GM23248 (cell line): Measurements from ENCODE around the gene ZNF407. TPM values are rescaled to one million over a fixed set of nuclear protein-coding genes. Genes with fewer than 3 reads are reported as not detected.

Experiments
- DNase-seq: peaks from one replicate; pipeline ENCODE4 v3.0.0-alpha.2; 2015
- H2AFZ ChIP-seq: fragments of 200-600 bp; sonication (generic); 2 replicates; pipeline ENCODE4 v1.6.1; 2016; ENCODE audit warnings: antibody characterized with exemption
- H3F3A ChIP-seq: fragments of 200-600 bp; sonication (generic); 2 replicates; pipeline ENCODE4 v1.6.1; 2016; ENCODE audit warnings: mild to moderate bottlenecking, antibody characterized with exemption, mixed run types; ENCODE audit not compliant: insufficient read depth
- H3K27ac ChIP-seq: fragments of 200-600 bp; sonication (generic); 2 replicates; pipeline ENCODE4 v1.5.1; 2016; ENCODE audit warnings: mild to moderate bottlenecking
- H3K27me3 ChIP-seq: fragments of 200-600 bp; sonication (generic); replicated peaks from 2 replicates; pipeline ENCODE4 v1.6.1; 2016; ENCODE audit warnings: mild to moderate bottlenecking; ENCODE audit not compliant: insufficient read depth
- H3K36me3 ChIP-seq: fragments of 200-600 bp; sonication (generic); 2 replicates; pipeline ENCODE4 v1.6.1; 2016; ENCODE audit warnings: low read depth, mild to moderate bottlenecking
- H3K4me1 ChIP-seq: fragments of 200-600 bp; sonication (generic); 2 replicates; pipeline ENCODE4 v1.6.1; 2016; ENCODE audit warnings: mild to moderate bottlenecking; ENCODE audit not compliant: insufficient read depth
- H3K4me2 ChIP-seq: fragments of 200-600 bp; sonication (generic); one replicate; pipeline ENCODE4 v1.6.1; 2016; ENCODE audit warnings: mild to moderate bottlenecking; ENCODE audit not compliant: unreplicated experiment
- H3K4me3 ChIP-seq: fragments of 200-600 bp; sonication (generic); 2 replicates; pipeline ENCODE4 v1.5.1; 2016; ENCODE audit warnings: mild to moderate bottlenecking
- H3K79me2 ChIP-seq: fragments of 200-600 bp; sonication (generic); 2 replicates; pipeline ENCODE4 v1.6.1; 2016; ENCODE audit warnings: mild to moderate bottlenecking; ENCODE audit not compliant: insufficient read depth
- H3K9ac ChIP-seq: fragments of 200-600 bp; sonication (generic); 2 replicates; pipeline ENCODE4 v1.6.1; 2016; ENCODE audit warnings: mild to moderate bottlenecking
- H3K9me2 ChIP-seq: fragments of 200-600 bp; sonication (generic); 2 replicates; pipeline ENCODE4 v1.6.1; 2016; ENCODE audit warnings: mixed run types, mild to moderate bottlenecking, moderate library complexity; ENCODE audit not compliant: insufficient read depth
- H3K9me3 ChIP-seq: fragments of 200-600 bp; sonication (generic); one replicate; pipeline ENCODE4 v1.6.1; 2017; ENCODE audit warnings: low read depth
- H4K20me1 ChIP-seq: fragments of 200-600 bp; sonication (generic); 2 replicates; pipeline ENCODE4 v1.6.0; 2016; ENCODE audit not compliant: insufficient read depth
- EZH2 ChIP-seq: fragments of 200-600 bp; sonication (generic); IDR thresholded peaks from 2 replicates; pipeline ENCODE4 v1.6.1; 2018; ENCODE audit warnings: antibody characterized with exemption, mild to moderate bottlenecking; ENCODE audit not compliant: insufficient read depth, poor library complexity, severe bottlenecking
- EZH2phosphoT487 ChIP-seq: fragments of 200-600 bp; sonication (generic); IDR thresholded peaks from 2 replicates; pipeline ENCODE4 v1.6.1; 2018; ENCODE audit warnings: antibody characterized with exemption, moderate library complexity, mild to moderate bottlenecking, low read depth; ENCODE audit not compliant: insufficient read depth
- WGBS, 2 experiments: methylation state at CpG; one replicate each; pipeline ENCODE4 v1.1.6; 2015 to 2017; ENCODE audit warnings: low lambda C conversion rate in 2 of 2, low coverage in 1 of 2; ENCODE audit errors: missing lambda C conversion rate in 2 of 2; 5-methylcytosine and 5-hydroxymethylcytosine counted together
- in situ Hi-C: fragments of 300-500 bp; cut with MboI; formaldehyde crosslinking; loops from 2 replicates; pipeline ENCODE4 v1.15.0; 2020
- polyA plus RNA-seq: library from polyadenylated mRNA; unstranded; fragments of >200 nt; fragmentation: Nextera tagmentation; extraction: Ambion mirVana; gene quantifications from 2 replicates; pipeline ENCODE4 v1.2.1, GENCODE V29; 2016
- total RNA-seq: library from RNA; depleted of rRNA; stranded (reverse); fragments of >200 nt; shearing (Covaris generic); gene quantifications from 2 replicates; pipeline ENCODE4 v1.2.3, GENCODE V29; 2014

The ZNF407 gene
- total and polyA plus RNA-seq, 2 experiments from 2014 or later: 2.6 to 6.3 TPM

- Histone ChIP-seq H3K9me3 (no peaks in the 10 kb centered on the region), H3K4me2 (no peak overlapping the region), H3K4me1 (no peaks in the 10 kb centered on the region), H3K36me3 (no peaks in the 10 kb centered on the region), H3K27ac (no peak overlapping the region), H3K4me3 (no peak overlapping the region), H4K20me1 (no peaks in the 10 kb centered on the region), H3K9me2 (no peaks in the 10 kb centered on the region), H3K79me2 (no peaks in the 10 kb centered on the region), H3K9ac (no peak overlapping the region), H2AFZ (no peak overlapping the region), H3F3A (no peaks in the 10 kb centered on the region), H3K27me3 (no peaks in the 10 kb centered on the region)
- no peak for DNase-seq
- WGBS, 2 experiments: 84 to 85% methylated on average over 12 of the region's 12 CpGs
- no peak for TF ChIP-seq EZH2phosphoT487
- TF ChIP-seq EZH2: no peak
- in situ Hi-C loops: no loop called here
Measured at GRCh38 chr18:75047240-75047961, 449.7 kb downstream of the ZNF407 start.

GRCh38 chr18:75048776-75049454, 451.2 kb downstream of the ZNF407 start:
- Histone ChIP-seq H4K20me1 (no peaks in the 10 kb centered on the region), H3K4me1 (no peaks in the 10 kb centered on the region), H2AFZ (no peak overlapping the region), H3K27me3 (no peaks in the 10 kb centered on the region), H3K27ac (no peak overlapping the region), H3K9me3 (no peaks in the 10 kb centered on the region), H3K9me2 (no peaks in the 10 kb centered on the region), H3K4me3 (no peak overlapping the region), H3F3A (no peaks in the 10 kb centered on the region), H3K36me3 (no peaks in the 10 kb centered on the region), H3K4me2 (no peak overlapping the region), H3K9ac (no peak overlapping the region), H3K79me2 (no peaks in the 10 kb centered on the region)
- no peak for DNase-seq
- WGBS, 2 experiments: 90 to 91% methylated on average over 10 of the region's 10 CpGs
- no peak for TF ChIP-seq EZH2phosphoT487
- TF ChIP-seq EZH2: no peak
- in situ Hi-C loops: no loop called here

DNA sequence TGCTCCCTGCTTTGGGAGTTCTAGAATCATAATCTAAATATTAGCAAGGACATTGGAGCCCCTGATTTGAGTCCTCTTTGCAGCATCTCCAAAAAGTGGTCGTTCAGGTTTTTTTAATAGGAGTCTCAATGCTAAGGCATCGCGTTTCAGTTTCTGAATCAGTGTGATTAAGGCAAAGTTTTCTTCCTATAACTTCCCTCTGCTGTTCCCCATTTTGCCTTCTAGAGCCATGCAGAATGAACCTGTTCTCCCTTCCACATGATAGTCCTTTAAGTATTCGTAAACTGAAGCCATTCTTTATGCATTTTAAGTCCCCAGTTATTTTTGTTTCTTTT, 451.8 kb downstream of the ZNF407 start:
- Histone ChIP-seq H3K4me1 (no peaks in the 10 kb centered on the region), H3K4me2 (no peak overlapping the region), H3K36me3 (no peaks in the 10 kb centered on the region), H3K9me2 (no peaks in the 10 kb centered on the region), H3K27me3 (no peaks in the 10 kb centered on the region), H3K9ac (no peak overlapping the region), H3K27ac (no peak overlapping the region), H3K79me2 (no peaks in the 10 kb centered on the region), H3K9me3 (no peaks in the 10 kb centered on the region), H3F3A (no peaks in the 10 kb centered on the region), H3K4me3 (no peak overlapping the region), H4K20me1 (no peaks in the 10 kb centered on the region), H2AFZ (no peak overlapping the region)
- no peak for DNase-seq
- TF ChIP-seq EZH2phosphoT487: no peak
- TF ChIP-seq EZH2: no peak
- WGBS, 2 experiments: 85 to 88% methylated on average over 4 of the region's 4 CpGs
- in situ Hi-C loops: no loop called here

DNA sequence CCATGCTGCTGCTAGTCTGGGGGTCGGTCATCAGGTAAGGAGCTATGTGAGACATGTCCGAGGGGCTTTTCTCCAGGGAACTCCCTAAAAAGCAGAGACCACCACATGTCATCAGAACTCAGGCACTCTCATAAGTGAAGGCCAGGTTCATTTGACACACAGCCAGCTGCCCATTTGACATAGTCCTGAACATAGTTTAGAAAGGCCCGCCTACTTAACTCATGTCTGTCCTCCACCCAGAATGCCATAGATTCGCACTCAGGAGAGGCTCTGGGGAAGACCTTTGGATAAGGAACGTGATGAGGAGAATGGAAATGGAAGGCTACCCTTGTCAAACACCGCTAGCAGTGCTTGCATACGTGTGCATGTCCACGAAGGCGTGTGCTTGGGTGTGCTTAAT, 454.1 kb downstream of the ZNF407 start:
- Histone ChIP-seq H3K36me3 (no peaks in the 10 kb centered on the region), H3K27ac (no peak overlapping the region), H3K9me3 (no peaks in the 10 kb centered on the region), H3K4me1 (no peaks in the 10 kb centered on the region), H2AFZ (no peak overlapping the region), H3K9me2 (no peaks in the 10 kb centered on the region), H3K4me3 (no peak overlapping the region), H3K27me3 (no peaks in the 10 kb centered on the region), H3K79me2 (no peaks in the 10 kb centered on the region), H3K9ac (no peak overlapping the region), H3F3A (no peaks in the 10 kb centered on the region), H4K20me1 (no peaks in the 10 kb centered on the region), H3K4me2 (no peak overlapping the region)
- no peak for DNase-seq
- in situ Hi-C loops: no loop called here
- TF ChIP-seq EZH2phosphoT487: no peak
- no peak for TF ChIP-seq EZH2
- WGBS, 2 experiments: 99% methylated on average over 9 of the region's 9 CpGs
